ENCODE data around the gene ANKRD11.

ANKRD11 gene

GRCh38 chr16:89304941-89305705 lies 185.2 kb downstream of the ANKRD11 start:
- no peaks in the 10 kb centered on the region for H3K9me3 ChIP-seq (ENCODE audit: insufficient read depth, low read depth, low read length)
- peaks cover 44% of the 10 kb centered on the region for H3K79me2 ChIP-seq (ENCODE audit: insufficient read depth, low read length)
- H3K4me1 ChIP-seq (ENCODE audit: insufficient read depth, low read length, poor library complexity, severe bottlenecking) = no peaks in the 10 kb centered on the region
- no peak overlapping the region for H2AFZ ChIP-seq (ENCODE audit: low read length)
- no peak overlapping the region for H3K4me2 ChIP-seq (ENCODE audit: low read depth, low read length, poor library complexity, severe bottlenecking)
- no peak overlapping the region for H3K9ac ChIP-seq (ENCODE audit: low read depth, low read length, poor library complexity, severe bottlenecking)
- no peaks in the 10 kb centered on the region for H3K27me3 ChIP-seq (ENCODE audit: insufficient read depth, low read length, poor library complexity, severe bottlenecking)
- H3K4me3 ChIP-seq (ENCODE audit: low read length, poor library complexity, severe bottlenecking) = no peak overlapping the region
- peaks cover 18% of the 10 kb centered on the region for H4K20me1 ChIP-seq (ENCODE audit: insufficient read depth, low read length, poor library complexity, severe bottlenecking)
- peaks cover 18% of the 10 kb centered on the region; the same call in 1 of the 2 replicates for H3K36me3 ChIP-seq (ENCODE audit: insufficient read depth, low read length)
- H3F3A ChIP-seq (ENCODE audit: low read depth) = no peaks in the 10 kb centered on the region
- no peaks in the 10 kb centered on the region for H3K9me2 ChIP-seq (replicated peaks; ENCODE audit: low read depth, low read length)
- no peak for TF ChIP-seq CTCF (conservative IDR thresholded peaks at IDR 0.05; ENCODE audit: low read length)

GRCh38 chr16:89304181-89304851 lies 186.0 kb downstream of the ANKRD11 start:
- TF ChIP-seq EZH2phosphoT487 (IDR thresholded peaks at IDR 0.05; ENCODE audit: borderline replicate concordance) = no peak
- no peak for TF ChIP-seq CTCF (conservative IDR thresholded peaks at IDR 0.05; ENCODE audit: low read length)
- Histone ChIP-seq H3K4me3 (ENCODE audit: low read length, poor library complexity, severe bottlenecking) (no peak overlapping the region), H2AFZ (ENCODE audit: low read length) (no peak overlapping the region), H3K9me2 (replicated peaks; ENCODE audit: low read depth, low read length) (no peaks in the 10 kb centered on the region), H3K4me2 (ENCODE audit: low read depth, low read length, poor library complexity, severe bottlenecking) (no peak overlapping the region), H3K9ac (ENCODE audit: low read depth, low read length, poor library complexity, severe bottlenecking) (no peak overlapping the region), H3K27me3 (ENCODE audit: insufficient read depth, low read length, poor library complexity, severe bottlenecking) (no peaks in the 10 kb centered on the region), H3K36me3 (ENCODE audit: insufficient read depth, low read length) (peaks cover 18% of the 10 kb centered on the region; the same call in 1 of the 2 replicates), H3K79me2 (ENCODE audit: insufficient read depth, low read length) (peaks cover 36% of the 10 kb centered on the region), H3F3A (ENCODE audit: low read depth) (no peaks in the 10 kb centered on the region), H3K9me3 (ENCODE audit: insufficient read depth, low read depth, low read length) (no peaks in the 10 kb centered on the region), H3K4me1 (ENCODE audit: insufficient read depth, low read length, poor library complexity, severe bottlenecking) (no peaks in the 10 kb centered on the region), H4K20me1 (ENCODE audit: insufficient read depth, low read length, poor library complexity, severe bottlenecking) (peaks cover 18% of the 10 kb centered on the region)

GRCh38 chr16:89303617-89304016 lies 186.7 kb downstream of the ANKRD11 start:
- H3K79me2 ChIP-seq (ENCODE audit: insufficient read depth, low read length) = peaks cover 30% of the 10 kb centered on the region

More at GRCh38 chr16:89303617-89304016, 186.7 kb downstream of the ANKRD11 start:
- TF ChIP-seq EZH2phosphoT487 (IDR thresholded peaks at IDR 0.05; ENCODE audit: borderline replicate concordance) = no peak
- no peak for TF ChIP-seq CTCF (conservative IDR thresholded peaks at IDR 0.05; ENCODE audit: low read length)
- no peaks in the 10 kb centered on the region for H3K9me3 ChIP-seq (ENCODE audit: insufficient read depth, low read depth, low read length)
- peaks cover 22% of the 10 kb centered on the region; the same call in 1 of the 2 replicates for H3K36me3 ChIP-seq (ENCODE audit: insufficient read depth, low read length)
- H4K20me1 ChIP-seq (ENCODE audit: insufficient read depth, low read length, poor library complexity, severe bottlenecking) = peaks cover 14% of the 10 kb centered on the region
- no peak overlapping the region for H2AFZ ChIP-seq (ENCODE audit: low read length)
- H3K9me2 ChIP-seq (replicated peaks; ENCODE audit: low read depth, low read length) = no peaks in the 10 kb centered on the region
- H3K27me3 ChIP-seq (ENCODE audit: insufficient read depth, low read length, poor library complexity, severe bottlenecking) = no peaks in the 10 kb centered on the region
- no peak overlapping the region for H3K4me2 ChIP-seq (ENCODE audit: low read depth, low read length, poor library complexity, severe bottlenecking)
- no peak overlapping the region for H3K4me3 ChIP-seq (ENCODE audit: low read length, poor library complexity, severe bottlenecking)
- H3F3A ChIP-seq (ENCODE audit: low read depth) = no peaks in the 10 kb centered on the region
- H3K4me1 ChIP-seq (ENCODE audit: insufficient read depth, low read length, poor library complexity, severe bottlenecking) = no peaks in the 10 kb centered on the region
- H3K9ac ChIP-seq (ENCODE audit: low read depth, low read length, poor library complexity, severe bottlenecking) = no peak overlapping the region

Data from Loucy (cell line).